Measurements from ENCODE around the gene DICER1.
A peak's percentile ranks its signal among the peaks of the same experiment; 100 is the strongest.

DICER1 gene

DNA sequence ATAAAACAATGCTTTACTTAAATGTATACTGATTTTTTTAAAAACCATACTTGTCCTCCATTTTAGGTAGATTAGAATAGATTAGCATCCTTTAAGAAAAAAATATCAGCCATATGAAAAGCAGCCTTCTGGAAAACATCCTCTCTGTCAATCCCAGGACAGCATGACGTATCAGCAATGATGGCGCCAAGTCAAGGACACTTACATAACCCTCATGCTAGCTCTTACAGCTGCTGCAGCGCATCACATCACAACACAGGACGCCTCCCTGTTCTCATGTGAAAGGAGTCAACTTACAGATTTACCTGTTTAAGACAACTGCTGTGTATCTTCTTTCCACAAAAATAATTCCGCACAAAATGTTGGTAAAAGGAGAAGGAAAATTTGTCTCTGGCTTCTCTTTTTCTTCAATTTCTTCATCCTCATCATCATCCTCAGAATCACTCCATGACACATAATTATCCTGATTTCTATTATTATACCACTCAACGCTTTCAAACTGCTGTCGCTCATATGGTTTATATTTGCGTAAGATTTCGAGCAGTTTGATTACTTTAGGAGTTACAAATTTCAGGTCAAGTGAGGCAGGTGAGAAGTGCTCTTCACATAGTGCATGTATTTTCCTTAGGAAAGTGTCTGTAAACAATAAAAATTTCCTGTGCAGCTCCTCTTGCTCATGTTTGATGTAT is 33.3 kb downstream of the DICER1 start:
- no peak for DNase-seq

DNA sequence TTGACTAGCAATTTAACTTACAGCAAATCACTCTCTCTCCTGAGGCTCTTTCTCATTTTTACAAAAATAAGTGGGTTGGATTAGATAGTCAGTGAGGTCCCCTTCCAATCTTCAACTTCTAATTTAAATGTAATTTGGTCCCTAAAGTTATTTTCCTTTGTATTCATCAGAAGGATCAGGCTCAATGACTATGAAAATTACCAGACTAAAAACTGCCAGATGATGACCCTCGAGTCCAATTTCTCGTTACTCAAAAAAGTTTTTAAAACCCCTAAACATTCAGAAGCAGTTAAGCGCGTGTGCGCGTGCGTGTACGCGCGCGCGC is 34.7 kb downstream of the DICER1 start:
- DNase-seq, result no peak

DNA sequence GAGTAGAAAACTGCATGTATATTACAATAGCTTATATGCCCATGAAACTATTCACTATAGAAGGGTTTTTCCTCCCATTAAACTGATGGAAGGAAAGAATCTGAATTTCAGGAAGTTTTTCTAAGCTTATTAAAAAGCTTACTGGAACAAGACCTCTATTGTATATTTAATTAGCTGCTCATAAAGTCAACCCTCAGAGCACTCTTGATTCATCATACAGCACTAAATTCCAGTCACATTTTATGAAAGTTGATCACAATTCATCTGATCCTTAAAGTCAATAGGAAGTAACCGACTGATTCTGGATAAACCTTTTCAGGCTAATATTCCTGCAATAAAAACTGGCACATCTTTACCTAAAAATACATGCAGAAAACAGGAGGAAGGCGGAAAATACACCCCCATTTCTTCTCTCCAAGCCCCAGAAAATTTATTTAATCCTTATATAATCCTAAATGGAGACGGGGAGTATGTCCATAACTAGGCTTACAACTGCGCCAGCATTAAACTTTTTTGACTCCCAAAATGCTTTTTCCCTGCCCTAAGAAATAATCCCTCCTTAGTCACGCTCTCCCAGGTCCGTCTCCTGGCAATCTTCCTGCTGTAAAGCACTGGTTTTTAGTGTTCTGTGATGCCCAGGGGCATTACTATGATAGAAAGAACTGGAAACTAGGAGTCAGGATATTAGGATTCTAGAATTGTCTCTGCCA is 35.3 kb downstream of the DICER1 start:
- DNase-seq, result no peak

DNA sequence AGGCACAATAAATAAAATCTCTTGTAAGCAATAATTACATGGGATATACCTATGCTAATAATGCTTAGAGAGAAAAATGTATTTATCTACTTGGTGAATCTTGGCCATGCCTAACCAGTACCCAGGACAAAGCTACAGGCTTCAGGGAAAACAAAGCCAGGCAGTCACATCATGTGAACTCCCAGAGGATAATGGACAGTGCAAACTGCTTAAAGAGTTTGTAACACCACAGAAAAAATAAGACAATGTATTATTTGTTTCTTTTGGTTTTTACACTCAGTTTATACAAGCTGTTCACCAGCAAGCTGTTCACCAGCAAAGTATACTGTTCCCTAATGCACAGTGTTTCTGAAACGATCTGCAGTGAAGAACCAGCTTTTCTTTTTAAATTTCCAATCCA is 38.0 kb downstream of the DICER1 start:
- DNase-seq, result no peak

DNA sequence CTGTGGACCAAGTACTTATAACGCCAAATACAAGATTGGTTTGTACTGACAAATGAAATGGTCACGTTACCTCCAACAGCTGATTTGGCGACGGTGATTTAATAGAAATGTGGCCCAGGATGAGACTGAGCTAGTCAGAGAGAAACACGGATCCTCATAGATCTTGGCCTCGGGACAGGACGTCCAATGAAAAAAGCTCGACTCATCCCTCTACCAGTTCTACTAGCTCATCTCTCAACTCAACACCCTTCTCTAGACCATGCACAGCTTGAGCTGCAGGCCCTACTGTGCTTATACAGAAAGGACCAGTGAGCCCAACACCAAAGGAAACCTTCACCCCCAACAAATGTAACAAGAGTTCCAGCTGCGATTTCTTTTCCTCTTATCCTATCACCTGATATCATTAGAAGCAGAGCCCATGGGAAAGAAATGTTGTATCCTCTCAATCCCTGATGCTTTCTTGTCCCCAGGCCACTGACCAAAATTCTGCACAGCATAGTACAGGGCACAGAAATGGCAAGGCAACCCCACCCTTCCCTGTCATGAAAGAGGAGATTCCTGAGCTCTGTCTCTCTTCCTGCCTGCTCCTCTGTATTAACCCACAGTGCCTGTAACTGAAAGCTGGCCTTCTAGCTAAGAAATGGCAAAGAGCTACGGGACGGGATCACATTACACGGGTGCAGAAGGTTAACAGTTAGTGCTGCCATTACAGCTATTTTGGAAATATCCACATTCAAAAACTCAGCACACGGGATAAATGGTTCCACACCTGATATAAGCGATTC is 39.2 kb downstream of the DICER1 start:
- no peak for DNase-seq

DNA sequence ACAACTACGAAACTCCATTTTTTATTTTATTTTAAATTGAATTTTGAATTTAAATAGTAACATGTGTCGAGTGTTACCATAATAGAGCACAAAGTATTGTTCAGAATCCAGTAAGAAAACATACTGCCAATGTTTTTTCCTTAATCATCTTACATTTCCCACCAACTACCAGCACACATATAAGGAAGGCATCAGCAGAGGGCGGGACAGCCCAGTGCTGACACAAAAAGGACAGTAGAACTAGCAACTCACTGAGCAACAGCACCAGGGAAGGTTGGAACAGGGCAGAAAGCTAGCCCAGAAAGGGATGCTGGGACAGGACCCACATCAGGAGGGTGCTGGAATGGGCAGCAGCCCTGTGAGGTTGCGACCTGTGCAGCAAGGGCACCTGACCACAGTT is 43.9 kb downstream of the DICER1 start:
- DNase-seq, result no peak

DNA sequence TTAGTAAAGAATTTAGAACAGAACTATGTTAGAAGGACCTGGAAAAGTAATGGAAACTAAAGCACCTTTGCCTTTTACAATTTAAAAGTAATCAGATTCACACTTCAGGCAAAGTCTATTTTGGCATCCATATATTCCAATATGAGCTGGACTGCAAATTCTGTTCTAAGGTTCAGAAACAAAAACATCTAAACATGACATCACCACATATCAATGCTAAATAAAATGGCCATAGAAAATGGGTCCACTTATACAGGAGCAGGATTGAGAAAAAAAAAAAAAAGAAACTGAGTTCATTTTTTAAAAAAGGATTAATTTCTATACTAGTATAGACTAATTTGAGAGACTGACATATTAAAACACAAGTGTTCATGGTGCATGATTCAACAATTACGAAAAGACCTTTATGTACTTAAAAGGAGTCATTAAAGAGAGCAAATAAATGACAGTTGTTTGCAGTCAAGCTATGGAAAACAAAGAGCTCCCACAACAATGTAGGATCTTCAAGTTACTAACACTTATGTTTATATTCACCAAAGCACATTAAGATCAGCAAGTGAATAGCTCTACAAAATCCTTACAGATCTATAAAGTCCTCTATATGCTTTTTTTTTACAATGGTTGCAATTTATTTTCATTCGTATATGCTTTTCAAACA is 45.7 kb downstream of the DICER1 start:
- no peak for DNase-seq

DNA sequence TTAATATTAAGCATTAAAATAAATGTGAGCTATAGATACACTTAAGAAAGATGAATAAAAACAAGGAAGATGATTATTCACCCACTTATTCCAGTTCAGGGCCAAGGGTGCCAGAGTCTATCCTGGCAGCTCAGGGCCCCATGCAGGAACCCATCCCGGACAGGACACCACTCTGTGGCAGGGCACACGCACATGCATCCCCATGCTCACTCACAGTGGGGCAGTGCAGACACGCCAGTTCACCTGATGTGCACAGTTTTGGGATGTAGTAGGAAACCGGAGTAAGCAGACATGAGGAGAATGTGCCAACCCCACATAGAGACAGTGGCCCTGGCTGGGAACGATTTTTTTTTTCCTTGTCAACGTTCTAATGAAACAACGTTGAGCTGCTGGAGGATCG is 47.2 kb downstream of the DICER1 start:
- no peak for DNase-seq

DNA sequence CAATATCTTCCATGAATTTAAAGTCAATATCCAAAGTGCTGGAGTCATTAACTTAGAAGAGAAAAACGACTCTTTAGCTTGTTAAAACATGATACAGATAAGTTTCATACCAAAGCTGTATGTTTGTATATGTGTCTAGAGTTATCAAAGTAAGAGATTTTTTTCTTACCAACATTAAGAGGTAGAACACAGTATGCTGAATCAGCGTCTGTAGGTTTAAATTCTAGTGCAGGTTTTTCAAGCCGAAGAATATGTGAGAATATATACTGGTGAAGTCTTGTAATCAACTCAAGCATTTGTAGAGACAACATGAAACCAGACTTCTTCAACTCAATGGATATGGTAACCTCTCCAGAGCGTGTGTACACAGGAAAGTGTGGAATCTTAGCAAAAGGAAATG is 49.6 kb downstream of the DICER1 start:
- DNase-seq, result no peak

DNA sequence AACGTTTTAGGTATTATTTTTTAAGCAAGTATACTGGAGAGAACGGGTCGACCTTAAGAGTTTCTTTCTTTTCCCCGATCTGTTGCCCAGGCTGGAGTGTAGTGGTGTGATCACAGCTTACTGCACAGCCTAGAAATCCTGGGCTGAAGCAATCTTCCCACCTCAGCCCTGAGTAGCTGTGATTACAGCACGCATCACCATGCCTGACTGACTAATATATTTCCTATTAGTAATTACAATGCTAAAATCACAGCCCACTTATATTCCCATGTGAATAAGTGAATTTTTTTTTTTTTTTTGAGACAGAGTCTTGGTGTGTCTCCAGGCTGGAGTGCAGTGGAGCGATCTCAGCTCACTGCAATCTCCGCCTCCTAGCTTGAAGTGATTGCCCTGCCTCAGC is 50.4 kb downstream of the DICER1 start:
- no peak for DNase-seq

DNA sequence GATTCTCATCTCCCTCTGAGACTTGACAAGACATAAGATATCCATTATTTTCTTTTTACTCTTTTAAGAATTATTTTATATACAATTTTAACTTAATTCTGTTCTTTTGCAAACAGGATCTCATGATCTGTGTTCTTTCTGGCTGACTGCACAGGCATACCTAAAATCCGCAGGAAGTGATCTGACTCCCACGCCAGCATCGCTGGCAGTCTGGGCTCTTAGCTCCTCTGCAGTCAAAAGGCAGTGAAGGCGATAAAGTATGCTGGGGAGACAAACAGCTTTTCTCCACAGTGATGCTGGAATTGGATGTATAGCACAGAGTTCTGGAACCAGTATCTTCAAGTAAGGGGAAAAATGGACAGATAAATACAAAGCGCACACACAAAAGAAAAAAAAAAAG is 52.4 kb downstream of the DICER1 start:
- no peak for DNase-seq

DNA sequence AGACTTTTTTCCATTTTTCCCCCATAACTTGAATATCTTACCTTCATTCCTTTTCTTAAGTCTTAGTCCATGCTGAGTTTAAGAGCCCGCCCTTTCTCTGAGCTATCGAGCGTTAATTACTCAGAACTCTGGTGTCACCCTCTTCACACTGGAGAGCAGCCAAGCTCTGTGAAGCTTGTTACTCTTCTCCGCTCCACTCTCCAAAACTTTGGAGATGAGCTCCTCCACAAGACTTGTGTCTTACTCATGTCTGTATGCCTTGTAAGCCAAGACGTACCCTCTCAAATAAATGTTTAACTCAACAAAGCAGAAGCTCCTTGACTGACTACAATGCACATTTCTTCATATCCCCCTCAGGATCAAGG is 54.7 kb downstream of the DICER1 start:
- no peak for DNase-seq

DNA sequence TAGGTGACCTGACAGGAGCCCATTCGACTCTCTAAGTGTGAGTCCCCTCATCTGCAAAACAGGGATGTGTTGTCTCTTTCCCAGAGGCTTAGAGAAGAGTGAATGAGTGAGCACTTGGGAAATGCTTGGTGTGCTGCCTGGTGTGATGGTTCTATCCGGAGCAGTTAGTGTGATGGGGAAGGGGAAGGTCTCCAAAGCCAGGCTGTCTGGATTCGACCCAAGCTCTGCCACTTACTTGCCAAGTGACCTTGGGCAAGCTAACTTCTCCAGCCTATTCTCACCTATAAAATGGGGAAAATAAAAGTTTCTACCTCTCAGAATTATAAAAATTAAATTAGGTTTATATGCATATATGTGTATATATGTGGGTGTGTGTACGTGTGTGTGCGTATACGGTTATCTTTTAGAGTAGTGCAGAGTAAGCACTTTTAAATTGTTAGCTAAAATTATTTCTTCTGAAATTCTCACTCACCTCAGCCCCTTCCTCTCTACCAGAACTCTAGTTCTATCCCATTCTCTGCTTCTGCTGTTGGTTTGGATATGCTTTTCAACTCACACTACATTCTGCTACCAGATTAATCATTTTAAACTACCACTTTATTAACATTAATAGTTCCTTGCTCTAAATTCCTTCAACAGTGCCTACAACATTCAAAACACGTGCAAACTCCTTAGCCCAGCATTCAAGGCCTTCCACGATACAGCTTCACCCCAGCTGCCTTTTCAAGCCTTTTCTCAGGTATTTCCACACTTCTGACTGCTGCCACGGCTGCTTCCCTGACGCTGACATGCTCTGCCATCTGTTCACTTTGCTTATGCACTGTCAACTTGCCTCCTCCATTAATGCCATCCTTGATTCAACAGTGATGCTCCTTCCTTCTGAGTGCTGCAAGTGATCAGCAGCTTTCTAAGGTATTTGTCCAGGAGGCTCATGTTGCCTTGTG is 55.3 kb downstream of the DICER1 start:
- no peak for DNase-seq

DNA sequence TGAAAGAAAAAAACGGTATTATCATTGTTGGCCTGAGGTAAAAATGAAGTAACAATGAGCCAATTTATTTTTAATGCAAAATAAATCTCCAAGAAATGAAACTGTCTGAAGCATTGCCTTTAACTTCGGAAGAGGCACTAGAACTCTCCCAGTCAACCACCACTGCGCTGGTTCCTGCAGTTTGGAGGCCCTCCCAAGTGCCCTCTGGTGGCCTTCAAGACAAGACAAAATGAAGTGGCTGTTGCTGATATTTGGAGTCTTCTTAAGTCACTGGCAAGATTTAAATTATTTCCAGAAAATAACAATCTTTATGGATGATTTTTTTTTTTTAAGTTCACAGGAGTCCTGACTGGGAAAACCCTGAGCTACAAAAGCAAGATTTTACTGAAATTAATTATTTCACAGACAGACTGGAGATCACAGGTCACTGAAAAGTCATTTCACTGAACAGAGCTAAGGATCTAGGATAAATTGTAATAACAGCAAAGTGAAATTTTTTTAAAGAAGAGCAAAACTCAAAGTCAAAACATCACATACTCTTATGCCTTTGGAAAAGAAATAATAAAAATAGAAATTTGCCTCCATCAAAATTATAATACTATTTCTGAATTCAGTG is 58.2 kb downstream of the DICER1 start:
- peak; percentile 78 for DNase-seq

DNA sequence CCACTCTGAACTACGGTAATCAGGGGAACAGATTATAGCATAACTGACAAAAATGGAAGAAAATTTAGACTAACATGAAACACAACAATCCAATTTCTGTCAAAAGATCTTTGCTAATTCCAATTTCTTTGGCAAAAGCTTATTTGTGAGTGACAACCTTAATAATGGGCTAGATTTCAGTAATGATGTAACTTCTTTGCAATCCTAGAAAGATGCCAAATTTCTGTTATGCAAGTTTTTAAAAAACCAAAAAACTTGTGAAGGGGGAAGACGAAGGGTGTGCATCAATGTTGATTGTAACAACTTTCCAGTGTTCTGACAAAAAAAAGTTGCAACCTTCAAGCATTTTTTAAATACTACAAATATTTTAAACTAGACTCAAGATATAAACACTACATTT is 59.9 kb downstream of the DICER1 start:
- DNase-seq, result no peak

DNA sequence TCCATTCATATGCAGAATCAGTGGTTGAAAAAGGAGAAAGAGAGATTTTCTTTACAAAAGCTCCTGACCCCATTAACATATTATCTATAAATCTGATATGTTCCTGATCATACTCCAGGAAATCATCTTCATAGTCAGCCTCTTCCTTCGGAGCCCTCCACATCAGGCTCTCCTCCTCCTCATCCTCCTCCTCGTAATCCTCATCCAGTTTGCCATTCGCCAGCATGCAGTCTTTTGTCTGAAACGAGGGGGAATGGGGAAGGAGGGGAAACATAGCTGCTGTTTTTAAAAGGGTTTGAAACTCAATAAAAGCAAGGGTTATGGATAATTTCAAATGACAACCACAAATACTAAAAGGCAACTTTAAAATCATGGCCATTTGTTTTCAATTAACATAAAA is 60.9 kb downstream of the DICER1 start:
- no peak for DNase-seq

DNA sequence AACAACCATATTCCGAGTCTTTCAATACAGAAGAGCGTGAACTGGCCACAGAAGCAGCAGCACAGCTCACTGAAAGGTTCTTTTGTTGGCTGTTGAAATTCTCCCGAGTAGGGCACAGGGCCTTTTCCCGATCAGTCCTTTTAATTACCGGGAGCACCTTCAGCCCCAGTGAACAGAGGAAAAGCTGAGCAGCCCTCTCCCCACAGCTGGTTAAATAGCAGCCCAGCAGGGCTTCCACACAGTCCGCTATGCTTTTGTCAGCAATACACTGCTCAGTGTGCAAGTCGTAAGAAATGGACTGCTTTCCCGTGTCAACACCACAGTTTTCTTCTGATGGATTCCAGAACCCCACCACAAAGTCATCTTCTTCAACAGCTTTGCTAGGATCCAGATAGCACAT is 61.3 kb downstream of the DICER1 start:
- DNase-seq, result no peak

DNA sequence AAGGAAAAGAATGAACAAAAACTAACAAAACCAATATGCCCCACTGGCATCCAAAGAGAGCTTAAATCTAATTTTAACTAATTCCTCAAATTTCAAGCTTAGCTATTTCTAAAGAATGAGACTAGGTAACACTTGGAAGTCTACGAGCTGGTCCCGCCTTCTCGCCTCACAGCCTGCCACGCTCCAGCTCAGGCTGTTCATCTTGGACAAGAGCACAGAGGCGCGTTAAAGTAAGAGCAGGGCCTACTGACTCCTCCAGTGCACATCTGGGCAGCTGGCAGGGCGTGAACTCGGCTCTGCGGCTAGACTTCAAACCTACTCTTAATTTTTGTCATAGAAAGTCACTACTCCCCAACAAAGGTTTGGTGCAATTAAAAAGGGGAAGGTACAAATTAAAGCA is 64.6 kb downstream of the DICER1 start:
- DNase-seq, result no peak

DNA sequence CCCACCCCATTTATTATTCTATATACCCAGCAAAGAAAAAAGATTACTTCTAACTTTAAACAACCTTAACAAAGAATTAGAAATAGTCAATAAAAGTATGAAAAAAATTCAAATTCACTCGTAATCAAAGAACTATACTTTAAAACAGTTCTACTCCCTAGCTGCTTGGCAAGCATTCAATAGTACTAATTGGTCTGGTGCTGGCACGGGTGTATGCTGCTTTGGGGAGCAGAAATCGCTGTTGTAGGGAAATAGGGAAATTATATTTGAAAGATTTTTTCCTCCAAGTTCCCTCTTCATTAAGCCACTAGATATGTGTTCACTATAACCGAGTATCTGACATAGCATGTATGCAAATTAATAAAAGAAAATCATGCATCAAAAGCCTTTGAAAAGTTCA is 65.7 kb downstream of the DICER1 start:
- DNase-seq, result no peak

DNA sequence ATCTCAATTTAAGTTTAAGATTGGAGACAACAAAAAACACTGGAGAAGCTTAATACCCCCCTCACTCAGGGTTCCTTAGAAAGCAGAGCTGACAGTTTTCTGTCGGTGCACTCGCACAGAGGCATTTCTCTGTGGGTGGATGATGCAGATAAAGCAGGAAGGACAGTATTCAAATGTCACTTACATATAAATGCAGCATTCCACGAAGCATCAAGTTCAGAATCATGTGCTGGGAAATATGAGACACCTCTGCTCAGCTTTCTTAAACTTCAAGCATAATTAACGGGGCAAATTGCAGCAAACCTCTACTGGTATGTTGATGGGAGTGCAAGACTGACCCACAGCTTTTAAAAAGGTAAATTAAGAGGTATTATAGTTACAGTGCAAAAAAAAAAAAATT is 68.7 kb downstream of the DICER1 start:
- no peak for DNase-seq

DNA sequence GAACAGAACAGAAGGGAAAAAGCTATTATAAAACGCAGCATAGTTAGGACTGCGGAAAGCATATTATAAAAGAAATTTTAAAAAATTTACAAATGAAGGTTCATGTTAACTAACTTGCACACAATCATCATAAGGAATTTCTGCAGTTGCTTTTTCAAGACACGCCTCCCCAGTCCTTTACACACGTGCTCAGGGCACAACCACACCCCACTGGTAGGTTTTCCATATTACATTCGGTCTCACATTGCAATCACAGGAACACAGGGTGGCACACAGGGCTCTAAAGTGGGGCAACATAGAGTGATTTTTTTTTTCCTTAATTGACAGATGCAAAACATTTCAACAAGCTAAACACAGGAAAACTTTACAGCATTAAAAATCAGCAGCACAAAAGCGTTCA is 69.7 kb downstream of the DICER1 start:
- no peak for DNase-seq

DNA sequence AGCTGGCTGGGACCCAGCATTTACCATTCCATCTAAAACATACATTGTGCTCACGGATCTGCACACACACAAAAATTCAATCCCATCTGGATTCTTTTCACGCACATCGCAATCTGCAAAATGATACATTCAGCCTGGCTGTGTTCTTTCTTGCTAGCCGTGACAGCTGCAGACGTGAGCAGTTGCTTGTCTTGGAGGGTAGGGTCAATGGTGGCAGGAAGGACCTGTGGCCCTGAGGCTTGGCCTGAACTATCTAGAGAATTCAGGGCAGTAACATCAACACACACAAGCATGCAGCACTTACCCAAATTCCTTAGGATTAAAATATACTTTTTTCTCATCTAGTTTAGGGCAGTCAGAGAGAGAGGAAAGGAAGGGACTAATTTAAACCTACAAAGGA is 72.0 kb downstream of the DICER1 start:
- no peak for DNase-seq
